Measurements from ENCODE around the gene NMUR2. TPM values are rescaled to one million over a fixed set of nuclear protein-coding genes. Genes with fewer than 3 reads are reported as not detected.

Gene NMUR2
- total and polyA plus RNA-seq, 2 of the 8 experiments (the other 6 are each of a cell fraction or from before 2014, with no cell fraction given): 0.11 TPM; not detected in 1

GRCh38 chr5:152366716-152367115 lies 38.4 kb downstream of the NMUR2 start (continued):
- TF ChIP-seq, protein P1, sequence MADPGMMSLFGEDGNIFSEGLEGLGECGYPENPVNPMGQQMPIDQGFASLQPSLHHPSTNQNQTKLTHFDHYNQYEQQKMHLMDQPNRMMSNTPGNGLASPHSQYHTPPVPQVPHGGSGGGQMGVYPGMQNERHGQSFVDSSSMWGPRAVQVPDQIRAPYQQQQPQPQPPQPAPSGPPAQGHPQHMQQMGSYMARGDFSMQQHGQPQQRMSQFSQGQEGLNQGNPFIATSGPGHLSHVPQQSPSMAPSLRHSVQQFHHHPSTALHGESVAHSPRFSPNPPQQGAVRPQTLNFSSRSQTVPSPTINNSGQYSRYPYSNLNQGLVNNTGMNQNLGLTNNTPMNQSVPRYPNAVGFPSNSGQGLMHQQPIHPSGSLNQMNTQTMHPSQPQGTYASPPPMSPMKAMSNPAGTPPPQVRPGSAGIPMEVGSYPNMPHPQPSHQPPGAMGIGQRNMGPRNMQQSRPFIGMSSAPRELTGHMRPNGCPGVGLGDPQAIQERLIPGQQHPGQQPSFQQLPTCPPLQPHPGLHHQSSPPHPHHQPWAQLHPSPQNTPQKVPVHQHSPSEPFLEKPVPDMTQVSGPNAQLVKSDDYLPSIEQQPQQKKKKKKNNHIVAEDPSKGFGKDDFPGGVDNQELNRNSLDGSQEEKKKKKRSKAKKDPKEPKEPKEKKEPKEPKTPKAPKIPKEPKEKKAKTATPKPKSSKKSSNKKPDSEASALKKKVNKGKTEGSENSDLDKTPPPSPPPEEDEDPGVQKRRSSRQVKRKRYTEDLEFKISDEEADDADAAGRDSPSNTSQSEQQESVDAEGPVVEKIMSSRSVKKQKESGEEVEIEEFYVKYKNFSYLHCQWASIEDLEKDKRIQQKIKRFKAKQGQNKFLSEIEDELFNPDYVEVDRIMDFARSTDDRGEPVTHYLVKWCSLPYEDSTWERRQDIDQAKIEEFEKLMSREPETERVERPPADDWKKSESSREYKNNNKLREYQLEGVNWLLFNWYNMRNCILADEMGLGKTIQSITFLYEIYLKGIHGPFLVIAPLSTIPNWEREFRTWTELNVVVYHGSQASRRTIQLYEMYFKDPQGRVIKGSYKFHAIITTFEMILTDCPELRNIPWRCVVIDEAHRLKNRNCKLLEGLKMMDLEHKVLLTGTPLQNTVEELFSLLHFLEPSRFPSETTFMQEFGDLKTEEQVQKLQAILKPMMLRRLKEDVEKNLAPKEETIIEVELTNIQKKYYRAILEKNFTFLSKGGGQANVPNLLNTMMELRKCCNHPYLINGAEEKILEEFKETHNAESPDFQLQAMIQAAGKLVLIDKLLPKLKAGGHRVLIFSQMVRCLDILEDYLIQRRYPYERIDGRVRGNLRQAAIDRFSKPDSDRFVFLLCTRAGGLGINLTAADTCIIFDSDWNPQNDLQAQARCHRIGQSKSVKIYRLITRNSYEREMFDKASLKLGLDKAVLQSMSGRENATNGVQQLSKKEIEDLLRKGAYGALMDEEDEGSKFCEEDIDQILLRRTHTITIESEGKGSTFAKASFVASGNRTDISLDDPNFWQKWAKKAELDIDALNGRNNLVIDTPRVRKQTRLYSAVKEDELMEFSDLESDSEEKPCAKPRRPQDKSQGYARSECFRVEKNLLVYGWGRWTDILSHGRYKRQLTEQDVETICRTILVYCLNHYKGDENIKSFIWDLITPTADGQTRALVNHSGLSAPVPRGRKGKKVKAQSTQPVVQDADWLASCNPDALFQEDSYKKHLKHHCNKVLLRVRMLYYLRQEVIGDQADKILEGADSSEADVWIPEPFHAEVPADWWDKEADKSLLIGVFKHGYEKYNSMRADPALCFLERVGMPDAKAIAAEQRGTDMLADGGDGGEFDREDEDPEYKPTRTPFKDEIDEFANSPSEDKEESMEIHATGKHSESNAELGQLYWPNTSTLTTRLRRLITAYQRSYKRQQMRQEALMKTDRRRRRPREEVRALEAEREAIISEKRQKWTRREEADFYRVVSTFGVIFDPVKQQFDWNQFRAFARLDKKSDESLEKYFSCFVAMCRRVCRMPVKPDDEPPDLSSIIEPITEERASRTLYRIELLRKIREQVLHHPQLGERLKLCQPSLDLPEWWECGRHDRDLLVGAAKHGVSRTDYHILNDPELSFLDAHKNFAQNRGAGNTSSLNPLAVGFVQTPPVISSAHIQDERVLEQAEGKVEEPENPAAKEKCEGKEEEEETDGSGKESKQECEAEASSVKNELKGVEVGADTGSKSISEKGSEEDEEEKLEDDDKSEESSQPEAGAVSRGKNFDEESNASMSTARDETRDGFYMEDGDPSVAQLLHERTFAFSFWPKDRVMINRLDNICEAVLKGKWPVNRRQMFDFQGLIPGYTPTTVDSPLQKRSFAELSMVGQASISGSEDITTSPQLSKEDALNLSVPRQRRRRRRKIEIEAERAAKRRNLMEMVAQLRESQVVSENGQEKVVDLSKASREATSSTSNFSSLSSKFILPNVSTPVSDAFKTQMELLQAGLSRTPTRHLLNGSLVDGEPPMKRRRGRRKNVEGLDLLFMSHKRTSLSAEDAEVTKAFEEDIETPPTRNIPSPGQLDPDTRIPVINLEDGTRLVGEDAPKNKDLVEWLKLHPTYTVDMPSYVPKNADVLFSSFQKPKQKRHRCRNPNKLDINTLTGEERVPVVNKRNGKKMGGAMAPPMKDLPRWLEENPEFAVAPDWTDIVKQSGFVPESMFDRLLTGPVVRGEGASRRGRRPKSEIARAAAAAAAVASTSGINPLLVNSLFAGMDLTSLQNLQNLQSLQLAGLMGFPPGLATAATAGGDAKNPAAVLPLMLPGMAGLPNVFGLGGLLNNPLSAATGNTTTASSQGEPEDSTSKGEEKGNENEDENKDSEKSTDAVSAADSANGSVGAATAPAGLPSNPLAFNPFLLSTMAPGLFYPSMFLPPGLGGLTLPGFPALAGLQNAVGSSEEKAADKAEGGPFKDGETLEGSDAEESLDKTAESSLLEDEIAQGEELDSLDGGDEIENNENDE (IDR thresholded peaks at IDR 0.05; ENCODE audit: insufficient replicate concordance, low read length): no peak
- TF ChIP-seq BACH1 (IDR thresholded peaks at IDR 0.05; ENCODE audit: low read length): no peak
- no peak for TF ChIP-seq TAF7 (optimal IDR thresholded peaks at IDR 0.05; ENCODE audit: borderline replicate concordance, low read depth, low read length)
- no peak for TF ChIP-seq ATF2 (IDR thresholded peaks at IDR 0.05; ENCODE audit: low read length)
- TF ChIP-seq ZNF274 (IDR thresholded peaks at IDR 0.05; ENCODE audit: borderline replicate concordance, extremely low read depth, low read length): no peak
- TF ChIP-seq TAF1 (IDR thresholded peaks at IDR 0.05; ENCODE audit: low read depth, low read length): no peak
- TF ChIP-seq CTBP2 (IDR thresholded peaks at IDR 0.05; ENCODE audit: borderline replicate concordance, insufficient read depth, insufficient read length, low read length): no peak
- no peak for TF ChIP-seq SUZ12 (IDR thresholded peaks at IDR 0.05; ENCODE audit: low read length)
- no peak for TF ChIP-seq EGR1 (IDR thresholded peaks at IDR 0.05; ENCODE audit: borderline replicate concordance, low read depth, low read length)
- TF ChIP-seq TBP (IDR thresholded peaks at IDR 0.05; ENCODE audit: low read depth, low read length): no peak

Data from H1 (cell line).